Left ventricle myocardium superior (tissue), 1 donor: Measurements from ENCODE around the gene TSHB. TPM values are rescaled to one million over a fixed set of nuclear protein-coding genes. Genes with fewer than 3 reads are reported as not detected.

Source experiments
- ATAC-seq: fragments of 200-7000 bp; cut with Tn5 transposase; one replicate; pipeline ENCODE4 v1.9.1; 2020; ENCODE audit warnings: mild to moderate bottlenecking, moderate library complexity
- DNase-seq: peaks from one replicate; pipeline ENCODE4 v3.0.0-alpha.2; 2020
- intact Hi-C: fragments of 100-400 bp; cut with micrococcal nuclease; formaldehyde crosslinking; loops from one replicate; pipeline ENCODE4 v1.11.0; 2022
- total RNA-seq: library from RNA; stranded (reverse); fragmentation: NEBNext Ultra II Directional; extraction: Animal tissue kit (Norgen Biotek cat#: 25700); gene quantifications from one replicate; pipeline ENCODE4 v1.2.1, GENCODE V29; 2021
- donor health status: DM: no; HTN: yes; CAD: no; lungs with severe emphysema.

The TSHB gene
- total RNA-seq, 1 donor from 2014 or later: not detected

DNA sequence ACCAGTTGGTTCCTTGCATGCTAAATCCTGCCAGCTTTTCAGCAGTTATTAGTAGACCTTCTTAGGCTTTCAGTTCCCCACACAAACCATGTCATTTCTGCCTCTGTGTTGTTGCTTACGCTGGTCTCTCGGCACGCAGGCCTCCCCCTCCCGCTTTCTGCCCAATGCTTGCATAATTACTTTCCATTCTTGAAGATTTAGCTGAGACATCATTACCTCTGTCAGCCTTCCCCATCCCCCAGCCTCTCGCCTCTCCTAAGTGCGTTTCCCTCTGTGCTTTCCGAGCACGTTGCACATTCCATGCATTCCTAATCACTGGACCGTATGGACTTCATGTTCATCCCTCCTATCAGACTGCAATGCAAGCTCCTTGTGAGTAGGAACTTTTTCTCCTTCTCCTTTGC lies 26.8 kb downstream of the TSHB start:
- intact Hi-C loops: loop anchor here (10.0 kb wide), 1 partner anchor 72 kb away; no protein-coding TSS in a partner anchor
- DNase-seq (no peak), ATAC-seq (no peak)

- DNase-seq (no peak), ATAC-seq (no peak)
- intact Hi-C loops: loop anchor here (10.0 kb wide), 1 partner anchor 73 kb away; no protein-coding TSS in a partner anchor
Observed at GRCh38 chr1:115057661-115058254, 28.1 kb downstream of the TSHB start.

DNA sequence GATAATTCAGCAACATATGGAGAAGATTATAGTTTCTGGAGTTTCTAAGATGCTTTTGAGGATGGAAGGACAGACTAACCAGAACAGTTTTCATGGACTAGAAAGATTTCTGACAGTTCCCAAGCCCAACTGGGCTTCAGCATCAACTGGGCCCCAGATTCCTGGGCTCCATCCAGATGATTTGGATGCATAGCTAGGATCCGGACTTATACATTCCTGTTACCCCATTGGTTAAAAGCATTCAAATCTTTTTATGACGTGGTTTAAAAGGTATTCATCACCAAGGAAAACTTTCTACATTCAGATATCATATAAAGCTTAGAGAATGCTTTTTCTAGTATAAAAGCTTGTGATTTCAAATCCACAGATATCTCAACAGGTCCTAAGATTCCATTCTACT lies 29.7 kb downstream of the TSHB start:
- intact Hi-C loops: loop anchor here (10.0 kb wide), 1 partner anchor 75 kb away; no protein-coding TSS in a partner anchor
- DNase-seq (no peak), ATAC-seq (no peak)

DNA sequence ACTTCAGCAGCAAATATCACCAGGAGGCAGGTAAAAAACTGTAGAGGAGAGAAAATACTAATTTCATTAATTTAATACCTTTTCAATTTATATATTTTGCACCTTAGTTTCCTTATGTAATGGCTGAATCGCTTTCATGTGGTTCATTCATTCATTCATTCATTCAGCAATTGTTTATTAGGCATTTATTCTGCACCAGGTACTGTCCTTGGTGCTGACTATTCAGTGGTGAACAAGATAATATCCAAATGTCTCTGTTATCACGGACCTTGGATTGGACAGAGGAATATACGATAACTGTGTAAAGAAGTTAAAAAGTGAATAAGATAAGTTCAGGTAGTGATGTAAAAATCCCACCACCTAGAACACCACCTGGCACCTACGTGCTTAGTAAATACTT lies 30.9 kb downstream of the TSHB start:
- intact Hi-C loops: no loop called here
- no peak for ATAC-seq
- DNase-seq: no peak

DNA sequence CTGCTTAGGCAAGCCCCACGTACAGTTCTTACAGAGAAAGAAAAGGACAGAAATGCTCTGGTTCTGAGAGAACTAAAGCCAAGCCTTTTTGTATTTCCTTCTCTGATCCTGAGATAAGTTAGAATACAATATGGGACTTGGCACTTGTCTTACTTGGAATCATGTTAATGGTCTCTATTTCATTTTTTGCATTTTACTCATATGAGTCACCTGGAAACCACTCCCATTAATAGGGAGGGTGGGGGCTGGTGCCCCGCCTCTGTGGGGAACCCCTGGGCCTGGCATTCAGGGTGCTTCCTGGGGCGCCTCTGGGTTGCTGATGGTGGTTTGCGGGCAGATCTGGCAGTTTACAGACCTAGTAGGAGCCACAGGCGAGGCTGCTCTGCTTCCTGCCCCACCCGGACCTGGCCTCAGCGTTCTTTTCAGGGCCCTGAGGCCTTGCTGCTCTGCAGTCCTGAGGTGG lies 32.9 kb downstream of the TSHB start:
- intact Hi-C loops: no loop called here
- ATAC-seq: peak; percentile 71
- peak; percentile 61 for DNase-seq

- ATAC-seq (no peak), DNase-seq (no peak)
- intact Hi-C loops: no loop called here
Observed at GRCh38 chr1:115063228-115063901, 33.7 kb downstream of the TSHB start.

DNA sequence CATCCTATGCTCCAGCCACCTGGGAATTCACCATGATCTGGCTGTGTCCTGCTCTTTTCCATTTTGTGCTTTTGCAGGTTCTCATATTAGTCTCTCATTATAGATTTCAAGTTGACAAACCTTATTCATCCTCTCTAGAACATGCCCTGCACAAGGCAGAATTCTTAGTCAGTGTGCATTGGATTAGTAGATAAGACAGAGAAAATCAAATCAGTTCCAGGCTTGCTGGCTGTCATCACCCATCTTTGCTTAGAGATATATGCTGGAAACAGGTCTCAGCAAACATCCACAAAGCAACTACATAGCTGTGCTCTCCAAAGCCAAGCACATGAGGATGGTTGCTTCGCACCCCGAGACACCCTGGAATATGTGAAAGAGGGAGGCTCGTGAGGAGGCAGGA lies 34.8 kb downstream of the TSHB start:
- DNase-seq (no peak), ATAC-seq (no peak)
- intact Hi-C loops: no loop called here

GRCh38 chr1:115065021-115065420 lies 35.4 kb downstream of the TSHB start:
- intact Hi-C loops: no loop called here
- DNase-seq (no peak), ATAC-seq (no peak)

GRCh38 chr1:115067161-115067859 lies 37.7 kb downstream of the TSHB start:
- no peak for DNase-seq
- intact Hi-C loops: no loop called here
- no peak for ATAC-seq

- ATAC-seq (peak; percentile 31), DNase-seq (no peak)
- intact Hi-C loops: no loop called here
Observed at GRCh38 chr1:115068826-115069585, 39.4 kb downstream of the TSHB start.

GRCh38 chr1:115069659-115070308 lies 40.2 kb downstream of the TSHB start:
- DNase-seq: no peak
- intact Hi-C loops: no loop called here
- no peak for ATAC-seq

DNA sequence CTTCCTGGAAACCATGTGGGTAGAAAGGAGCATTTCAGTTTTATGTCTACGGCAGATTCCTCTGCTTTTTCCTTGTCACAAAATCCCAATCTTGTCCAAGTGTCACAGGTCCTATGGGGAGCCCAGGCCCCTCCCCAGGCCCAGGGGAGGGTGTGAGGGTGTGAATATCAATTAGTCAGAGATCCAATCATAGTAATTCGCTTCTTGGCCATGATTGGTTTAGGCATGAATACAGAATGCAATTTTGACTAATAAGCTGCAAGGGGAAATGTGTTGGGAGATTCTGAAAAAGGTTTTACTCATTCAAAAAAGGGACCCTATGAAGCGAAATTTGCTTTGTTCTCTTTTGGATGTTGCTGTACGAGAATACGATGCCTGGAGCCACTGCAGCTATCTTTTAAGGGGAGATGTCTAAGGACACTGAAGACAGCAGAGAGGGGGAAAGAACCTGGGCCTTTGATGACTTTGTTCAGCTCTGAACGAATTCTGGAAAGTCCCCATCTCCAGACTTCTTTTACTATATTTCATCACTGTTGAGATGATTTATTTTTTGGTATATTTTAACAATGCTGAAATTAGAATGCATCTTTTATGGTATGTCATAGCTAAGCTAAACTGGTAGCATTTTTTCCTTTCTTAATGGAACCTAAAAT lies 41.5 kb downstream of the TSHB start:
- intact Hi-C loops: no loop called here
- DNase-seq: no peak
- ATAC-seq: no peak

DNA sequence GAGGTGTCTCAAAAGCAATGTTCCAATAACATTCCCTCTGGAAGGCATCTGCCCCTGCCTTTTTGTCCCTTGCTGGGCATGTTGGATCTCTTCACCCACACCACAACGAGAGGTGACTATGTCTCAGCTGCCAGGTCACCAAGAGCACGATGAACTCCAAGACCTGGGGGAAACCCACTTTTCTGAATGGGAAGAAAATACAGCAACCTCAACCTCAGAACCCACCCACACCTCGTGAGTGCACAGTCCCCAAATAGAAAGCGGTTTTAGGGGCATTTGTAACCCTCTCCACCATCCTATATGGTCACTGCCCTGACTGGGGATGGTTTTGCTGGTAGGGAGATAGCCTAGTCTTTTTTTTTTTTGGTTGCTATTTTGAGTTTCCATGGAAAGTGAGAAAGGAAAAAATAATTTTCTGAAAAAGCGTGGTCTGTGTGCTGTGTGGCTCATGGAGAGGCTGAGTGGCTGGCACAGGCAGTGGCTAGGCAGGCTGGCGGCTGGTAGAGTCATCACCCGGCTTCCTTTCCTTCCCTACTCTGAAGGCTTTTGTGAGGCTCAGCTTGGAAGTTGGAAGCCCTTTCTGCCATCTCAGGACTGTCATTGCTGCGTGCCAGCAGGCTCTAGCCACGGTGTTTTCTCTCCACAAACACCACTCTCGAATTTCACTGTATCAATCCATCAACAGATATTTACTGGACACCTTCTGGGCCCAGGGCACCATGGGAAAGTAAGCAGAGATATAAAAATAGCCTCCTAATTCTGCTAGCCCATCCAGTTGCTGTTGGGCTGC lies 43.9 kb downstream of the TSHB start:
- ATAC-seq (peak; percentile 89), DNase-seq (peak; percentile 49)
- intact Hi-C loops: no loop called here

GRCh38 chr1:115074839-115075534 lies 45.4 kb downstream of the TSHB start:
- intact Hi-C loops: no loop called here
- no peak for DNase-seq
- ATAC-seq: no peak

DNA sequence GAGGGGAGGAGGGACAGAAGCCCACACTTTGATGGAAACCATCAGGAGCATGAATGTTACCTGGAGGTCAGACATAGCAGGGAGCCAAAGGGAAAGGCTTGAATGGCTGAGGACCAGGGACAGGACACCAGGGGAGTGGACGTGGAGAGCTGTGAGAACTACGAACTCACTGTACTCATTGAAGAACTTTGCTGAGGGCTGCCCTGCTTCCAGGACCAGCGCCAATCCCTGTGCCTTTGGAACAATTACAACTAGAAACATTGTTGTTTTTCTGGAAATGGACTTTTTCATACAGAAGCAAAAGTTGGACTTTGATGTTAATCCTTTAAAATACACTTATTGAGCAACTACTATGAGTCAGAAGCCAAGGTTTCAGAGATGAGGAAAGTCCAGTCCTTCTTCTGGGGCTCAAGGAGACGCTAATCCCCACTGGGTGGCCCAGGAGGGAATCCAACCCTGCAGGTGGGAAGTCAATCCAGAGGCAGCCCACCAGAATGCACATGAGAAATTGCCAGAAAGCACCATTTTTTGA lies 46.8 kb downstream of the TSHB start:
- intact Hi-C loops: no loop called here

GRCh38 chr1:115077286-115077983 lies 47.8 kb downstream of the TSHB start:
- DNase-seq (no peak), ATAC-seq (no peak)
- intact Hi-C loops: no loop called here

More for the DNA sequence above, 46.8 kb downstream of the TSHB start:
- DNase-seq (no peak), ATAC-seq (no peak)

GRCh38 chr1:115077984-115078330 lies 48.3 kb downstream of the TSHB start:
- intact Hi-C loops: no loop called here
- no peak for ATAC-seq
- no peak for DNase-seq
